Neural cell (in vitro differentiated cells): ENCODE results near the gene EYS. TPM values are rescaled to one million over a fixed set of nuclear protein-coding genes. Genes with fewer than 3 reads are reported as not detected.

Experiments used
- H2AFZ ChIP-seq: fragments of 200-600, 300-800 bp; sonication (generic), shearing (Covaris generic); 2 replicates; pipeline ENCODE4 v1.6.0; 2014; ENCODE audit warnings: low read depth, mild to moderate bottlenecking, antibody characterized with exemption, low read length, moderate library complexity
- H3F3A ChIP-seq: fragments of 200-600 bp; shearing (Covaris generic); 2 replicates; pipeline ENCODE4 v1.6.1; 2016; ENCODE audit warnings: mild to moderate bottlenecking, moderate library complexity, mixed read lengths, antibody characterized with exemption, low read length; ENCODE audit not compliant: insufficient read depth, poor library complexity, severe bottlenecking
- H3K27ac ChIP-seq: fragments of 200-600, 300-800 bp; sonication (generic), shearing (Covaris generic); 2 replicates; pipeline ENCODE4 v1.5.1; 2014; ENCODE audit warnings: mild to moderate bottlenecking, low read length, moderate library complexity
- H3K27me3 ChIP-seq: fragments of 300-800, 200-600 bp; sonication (generic), shearing (Covaris generic); 2 replicates; pipeline ENCODE4 v1.6.0; 2014; ENCODE audit warnings: mild to moderate bottlenecking, low read depth, low read length, moderate library complexity; ENCODE audit not compliant: insufficient read depth
- H3K36me3 ChIP-seq: fragments of 300-800, 200-600 bp; sonication (generic), shearing (Covaris generic); 2 replicates; pipeline ENCODE4 v1.5.1; 2014; ENCODE audit warnings: mild to moderate bottlenecking, antibody characterized with exemption, low read length, moderate library complexity; ENCODE audit not compliant: insufficient read depth
- H3K4me2 ChIP-seq: fragments of 300-800, 200-600 bp; sonication (generic), shearing (Covaris generic); 2 replicates; pipeline ENCODE4 v1.6.0; 2014; ENCODE audit warnings: mild to moderate bottlenecking, low read length
- H3K4me3 ChIP-seq: fragments of 300-800, 200-600 bp; sonication (generic), shearing (Covaris generic); 2 replicates; pipeline ENCODE4 v1.5.1; 2014; ENCODE audit warnings: mild to moderate bottlenecking, low read length, moderate library complexity
- H3K79me2 ChIP-seq: fragments of 200-600 bp; shearing (Covaris generic); replicated peaks from 2 replicates; pipeline ENCODE4 v1.6.0; 2014; ENCODE audit warnings: mild to moderate bottlenecking, low read length, moderate library complexity; ENCODE audit not compliant: insufficient read depth
- H3K9ac ChIP-seq: fragments of 300-800, 200-600 bp; sonication (generic), shearing (Covaris generic); 2 replicates; pipeline ENCODE4 v1.6.1; 2016; ENCODE audit warnings: mild to moderate bottlenecking, low read length, mixed read lengths
- H3K9me2 ChIP-seq: fragments of 200-600 bp; shearing (Covaris generic); 2 replicates; pipeline ENCODE4 v1.6.1; 2016; ENCODE audit warnings: mild to moderate bottlenecking, low read length, mixed read lengths; ENCODE audit not compliant: insufficient read depth
- H3K9me3 ChIP-seq: fragments of 200-600, 300-800 bp; sonication (generic), shearing (Covaris generic); 2 replicates; pipeline ENCODE4 v1.6.1; 2016; ENCODE audit warnings: mild to moderate bottlenecking, mixed run types, low read length, moderate library complexity, mixed read lengths
- H4K20me1 ChIP-seq: fragments of 200-600 bp; shearing (Covaris generic); 2 replicates; pipeline ENCODE4 v1.6.1; 2016; ENCODE audit warnings: mild to moderate bottlenecking, mixed run types; ENCODE audit not compliant: insufficient read depth
- EP300 ChIP-seq: fragments of 450-650 bp; conservative IDR thresholded peaks from 2 replicates; pipeline ENCODE4 v1.6.1; 2014; ENCODE audit warnings: antibody characterized with exemption, mild to moderate bottlenecking, moderate library complexity; ENCODE audit not compliant: poor library complexity, severe bottlenecking
- EZH2 ChIP-seq: fragments of 200-600, 300-800 bp; shearing (Covaris generic), sonication (generic); IDR thresholded peaks from 2 replicates; pipeline ENCODE4 v1.6.1; 2014; ENCODE audit warnings: antibody characterized with exemption, low read length, borderline replicate concordance, mild to moderate bottlenecking; ENCODE audit not compliant: insufficient read depth, poor library complexity, severe bottlenecking
- MXI1 ChIP-seq: fragments of 450-650 bp; conservative IDR thresholded peaks from 2 replicates; pipeline ENCODE4 v1.6.1; 2014; ENCODE audit warnings: antibody characterized with exemption, mild to moderate bottlenecking; ENCODE audit not compliant: poor library complexity, severe bottlenecking
- POLR2AphosphoS5 ChIP-seq: IDR thresholded peaks from 2 replicates; pipeline ENCODE4 v1.6.1; 2012
- RAD21 ChIP-seq: fragments of 450-650 bp; conservative IDR thresholded peaks from 2 replicates; pipeline ENCODE4 v1.6.1; 2014; ENCODE audit warnings: antibody characterized with exemption, mild to moderate bottlenecking, moderate library complexity
- SMC3 ChIP-seq: fragments of 450-650 bp; conservative IDR thresholded peaks from 2 replicates; pipeline ENCODE4 v1.6.1; 2014; ENCODE audit warnings: antibody characterized with exemption, mild to moderate bottlenecking, moderate library complexity; ENCODE audit not compliant: poor library complexity
- TAF1 ChIP-seq: IDR thresholded peaks from 2 replicates; pipeline ENCODE4 v1.6.1; 2012; ENCODE audit warnings: low read depth
- polyA plus RNA-seq: library from polyadenylated mRNA; depleted of rRNA; stranded (reverse); fragments of >200 nt; gene quantifications from 2 replicates; pipeline ENCODE4 v1.2.3, GENCODE V29; 2014
- TF ChIP-seq, protein P1 (sequence below): fragments of 450-650 bp; IDR thresholded peaks from 2 replicates; pipeline ENCODE4 v1.5.1; 2014; ENCODE audit warnings: antibody characterized with exemption, mild to moderate bottlenecking, moderate library complexity; ENCODE audit not compliant: poor library complexity, severe bottlenecking
- TF ChIP-seq, protein P2 (sequence below): IDR thresholded peaks from 2 replicates; pipeline ENCODE4 v1.6.1; 2012; ENCODE audit warnings: borderline replicate concordance

EYS gene
- polyA plus RNA-seq, 1 donor from 2014 or later = 0.38 TPM

DNA sequence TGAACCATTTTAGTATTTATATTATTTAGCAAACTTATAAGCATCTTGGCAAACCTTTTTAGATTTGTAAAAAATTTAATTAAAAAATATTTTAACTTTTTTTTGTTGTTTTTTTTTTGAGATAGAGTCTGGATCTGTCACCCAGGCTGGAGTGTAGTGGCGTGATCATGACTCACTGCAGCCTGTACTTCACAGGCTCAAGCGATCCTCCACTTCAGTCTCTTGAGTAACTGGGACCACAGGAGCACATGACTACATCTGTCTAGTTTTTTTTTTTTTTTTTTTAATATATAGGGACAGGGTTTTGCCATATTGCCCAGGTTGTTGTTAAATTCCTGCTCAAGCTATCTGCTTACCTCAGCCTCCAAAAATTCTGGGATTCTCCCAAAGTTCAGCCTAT, 161.1 kb downstream of the EYS start:
- Histone ChIP-seq H3K9me3 (no peaks in the 10 kb centered on the region), H3K27me3 (no peaks in the 10 kb centered on the region), H3K4me3 (no peak overlapping the region), H3K9me2 (no peaks in the 10 kb centered on the region), H3K27ac (no peak overlapping the region), H3F3A (no peaks in the 10 kb centered on the region), H3K9ac (no peak overlapping the region), H3K79me2 (no peaks in the 10 kb centered on the region), H4K20me1 (no peaks in the 10 kb centered on the region), H3K36me3 (no peaks in the 10 kb centered on the region), H2AFZ (no peak overlapping the region), H3K4me2 (no peak overlapping the region)
- TF ChIP-seq SMC3 = no peak
- TF ChIP-seq TAF1 = no peak
- no peak for TF ChIP-seq EP300
- TF ChIP-seq, protein P1, sequence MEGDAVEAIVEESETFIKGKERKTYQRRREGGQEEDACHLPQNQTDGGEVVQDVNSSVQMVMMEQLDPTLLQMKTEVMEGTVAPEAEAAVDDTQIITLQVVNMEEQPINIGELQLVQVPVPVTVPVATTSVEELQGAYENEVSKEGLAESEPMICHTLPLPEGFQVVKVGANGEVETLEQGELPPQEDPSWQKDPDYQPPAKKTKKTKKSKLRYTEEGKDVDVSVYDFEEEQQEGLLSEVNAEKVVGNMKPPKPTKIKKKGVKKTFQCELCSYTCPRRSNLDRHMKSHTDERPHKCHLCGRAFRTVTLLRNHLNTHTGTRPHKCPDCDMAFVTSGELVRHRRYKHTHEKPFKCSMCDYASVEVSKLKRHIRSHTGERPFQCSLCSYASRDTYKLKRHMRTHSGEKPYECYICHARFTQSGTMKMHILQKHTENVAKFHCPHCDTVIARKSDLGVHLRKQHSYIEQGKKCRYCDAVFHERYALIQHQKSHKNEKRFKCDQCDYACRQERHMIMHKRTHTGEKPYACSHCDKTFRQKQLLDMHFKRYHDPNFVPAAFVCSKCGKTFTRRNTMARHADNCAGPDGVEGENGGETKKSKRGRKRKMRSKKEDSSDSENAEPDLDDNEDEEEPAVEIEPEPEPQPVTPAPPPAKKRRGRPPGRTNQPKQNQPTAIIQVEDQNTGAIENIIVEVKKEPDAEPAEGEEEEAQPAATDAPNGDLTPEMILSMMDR = no peak
- TF ChIP-seq MXI1 = no peak
- TF ChIP-seq RAD21 = no peak
- TF ChIP-seq, protein P2, sequence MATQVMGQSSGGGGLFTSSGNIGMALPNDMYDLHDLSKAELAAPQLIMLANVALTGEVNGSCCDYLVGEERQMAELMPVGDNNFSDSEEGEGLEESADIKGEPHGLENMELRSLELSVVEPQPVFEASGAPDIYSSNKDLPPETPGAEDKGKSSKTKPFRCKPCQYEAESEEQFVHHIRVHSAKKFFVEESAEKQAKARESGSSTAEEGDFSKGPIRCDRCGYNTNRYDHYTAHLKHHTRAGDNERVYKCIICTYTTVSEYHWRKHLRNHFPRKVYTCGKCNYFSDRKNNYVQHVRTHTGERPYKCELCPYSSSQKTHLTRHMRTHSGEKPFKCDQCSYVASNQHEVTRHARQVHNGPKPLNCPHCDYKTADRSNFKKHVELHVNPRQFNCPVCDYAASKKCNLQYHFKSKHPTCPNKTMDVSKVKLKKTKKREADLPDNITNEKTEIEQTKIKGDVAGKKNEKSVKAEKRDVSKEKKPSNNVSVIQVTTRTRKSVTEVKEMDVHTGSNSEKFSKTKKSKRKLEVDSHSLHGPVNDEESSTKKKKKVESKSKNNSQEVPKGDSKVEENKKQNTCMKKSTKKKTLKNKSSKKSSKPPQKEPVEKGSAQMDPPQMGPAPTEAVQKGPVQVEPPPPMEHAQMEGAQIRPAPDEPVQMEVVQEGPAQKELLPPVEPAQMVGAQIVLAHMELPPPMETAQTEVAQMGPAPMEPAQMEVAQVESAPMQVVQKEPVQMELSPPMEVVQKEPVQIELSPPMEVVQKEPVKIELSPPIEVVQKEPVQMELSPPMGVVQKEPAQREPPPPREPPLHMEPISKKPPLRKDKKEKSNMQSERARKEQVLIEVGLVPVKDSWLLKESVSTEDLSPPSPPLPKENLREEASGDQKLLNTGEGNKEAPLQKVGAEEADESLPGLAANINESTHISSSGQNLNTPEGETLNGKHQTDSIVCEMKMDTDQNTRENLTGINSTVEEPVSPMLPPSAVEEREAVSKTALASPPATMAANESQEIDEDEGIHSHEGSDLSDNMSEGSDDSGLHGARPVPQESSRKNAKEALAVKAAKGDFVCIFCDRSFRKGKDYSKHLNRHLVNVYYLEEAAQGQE = no peak
- TF ChIP-seq POLR2AphosphoS5 = no peak
- TF ChIP-seq EZH2 = no peak

DNA sequence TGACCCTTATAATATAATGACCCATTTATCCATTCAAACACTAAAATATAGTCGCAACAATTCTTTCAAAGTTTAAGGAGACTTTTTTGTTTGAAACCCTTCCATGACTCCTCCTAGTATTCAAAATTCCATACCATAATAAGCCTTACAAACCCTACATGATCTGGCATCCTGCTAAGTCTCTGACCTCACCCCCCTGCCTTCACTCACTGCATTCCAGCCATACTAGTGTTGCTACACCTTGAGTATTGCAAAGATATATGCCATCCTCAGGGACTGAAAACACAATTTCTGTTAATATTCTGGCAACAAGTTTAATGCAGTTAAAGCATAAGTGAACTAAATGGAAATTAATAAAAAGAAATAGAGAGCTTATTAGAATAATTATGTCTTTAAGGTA, 168.4 kb downstream of the EYS start:
- H3K27ac ChIP-seq = no peak overlapping the region
- TF ChIP-seq, protein P2 = no peak
- TF ChIP-seq SMC3 (no peak), RAD21 (no peak), POLR2AphosphoS5 (no peak), TAF1 (no peak), EP300 (no peak), EZH2 (no peak), MXI1 (no peak)
- TF ChIP-seq, protein P1 = no peak

More for the DNA sequence above, 168.4 kb downstream of the EYS start:
- H4K20me1 ChIP-seq = no peaks in the 10 kb centered on the region
- H3K9ac ChIP-seq = no peak overlapping the region
- no peaks in the 10 kb centered on the region for H3K79me2 ChIP-seq
- H3K27me3 ChIP-seq = no peaks in the 10 kb centered on the region
- H3K9me3 ChIP-seq = no peaks in the 10 kb centered on the region
- no peaks in the 10 kb centered on the region for H3K36me3 ChIP-seq
- H3K9me2 ChIP-seq = no peaks in the 10 kb centered on the region
- no peak overlapping the region for H3K4me3 ChIP-seq
- no peaks in the 10 kb centered on the region for H3F3A ChIP-seq
- H2AFZ ChIP-seq = no peak overlapping the region
- H3K4me2 ChIP-seq = no peak overlapping the region
